Measurements from ENCODE around the gene CNOT4.

Gene CNOT4

DNA sequence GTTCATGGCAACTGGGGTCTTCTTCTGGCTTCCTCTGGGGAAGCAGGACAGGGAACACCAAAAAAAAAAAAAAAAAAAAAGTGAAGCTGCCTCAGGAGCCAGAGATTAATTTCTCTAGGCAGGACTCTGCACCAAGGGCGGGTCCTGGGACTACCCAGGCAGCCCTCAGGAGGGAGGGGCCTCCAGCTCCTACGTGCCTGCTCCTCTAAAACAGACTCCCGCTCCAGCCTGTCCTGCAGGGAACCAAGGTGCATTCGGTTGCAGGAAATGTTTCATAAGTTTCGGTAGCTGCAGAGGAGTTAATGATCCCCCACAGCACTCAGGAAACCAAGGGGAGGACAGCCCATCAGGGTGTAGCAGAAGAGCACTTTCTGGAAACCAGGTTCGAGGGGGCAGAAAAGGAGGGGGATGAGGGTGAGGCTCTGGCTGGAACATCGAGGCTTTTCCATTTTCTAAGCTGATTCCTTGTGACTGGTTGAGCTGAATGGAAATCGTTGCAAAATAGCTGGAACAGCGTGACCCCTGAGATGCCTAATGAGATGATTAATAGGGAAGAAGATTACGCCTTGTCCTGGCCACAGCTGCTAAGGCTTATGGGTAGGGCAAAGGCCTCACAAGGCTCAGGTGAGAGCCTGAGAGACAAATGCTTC lies 192.1 kb downstream of the CNOT4 start:
- peak; percentile 80 for DNase-seq

DNA sequence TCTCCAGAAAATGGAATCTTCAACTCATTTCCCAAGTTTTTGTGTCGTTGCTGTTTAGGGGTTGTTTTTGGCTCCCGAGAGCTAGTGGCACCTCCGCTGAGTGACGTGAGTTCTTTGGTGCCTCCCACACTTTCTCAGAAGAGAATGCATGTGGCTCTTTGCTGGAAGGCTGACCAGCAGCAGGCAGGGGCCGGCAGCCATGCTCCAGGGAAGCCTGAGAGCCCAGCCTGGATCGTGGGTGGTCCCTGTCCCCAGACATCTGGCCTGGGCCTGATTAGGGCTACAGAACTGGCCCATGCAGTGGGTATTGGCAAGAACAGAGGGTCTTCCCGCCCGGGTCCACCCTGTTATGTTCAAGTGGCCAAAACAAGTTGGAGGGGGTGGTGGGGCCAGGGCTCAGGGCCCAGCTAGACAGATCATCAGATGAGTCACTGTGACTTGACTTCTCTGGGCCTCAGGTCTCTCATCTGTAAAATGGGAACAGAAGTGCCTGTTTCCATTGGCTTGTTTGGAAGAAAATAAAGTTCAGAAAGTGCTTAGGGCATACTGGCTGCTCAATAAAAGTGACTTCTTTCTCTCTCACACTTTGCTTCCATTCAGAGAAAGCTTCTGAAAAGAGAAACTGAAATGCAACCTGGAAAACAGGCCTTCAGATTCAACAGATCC lies 193.1 kb downstream of the CNOT4 start:
- DNase-seq: peak; percentile 29

DNA sequence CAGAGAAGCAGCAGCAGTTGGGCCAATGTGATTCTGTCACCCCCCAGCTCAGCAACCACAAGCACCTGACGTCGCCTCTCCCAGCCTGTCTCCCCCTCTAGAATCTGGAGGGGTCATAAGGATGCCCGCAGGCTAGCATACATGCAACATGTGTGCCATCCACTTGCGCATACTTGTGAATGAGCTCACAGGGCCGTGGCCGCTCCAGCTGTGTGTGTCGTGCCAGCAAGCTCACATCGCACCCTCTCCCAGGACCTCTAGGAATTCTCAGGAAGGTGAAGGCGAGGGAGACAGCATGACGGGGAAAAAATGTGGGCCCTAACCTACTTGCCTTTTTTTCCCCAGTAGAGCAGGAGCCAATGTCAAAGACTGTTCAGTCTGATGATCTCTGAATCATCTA lies 195.9 kb downstream of the CNOT4 start:
- no peak for DNase-seq
